GM10266 (cell line): Measurements from ENCODE around the gene TMEM256.

Experiments used
- DNase-seq: peaks from one replicate; pipeline ENCODE4 v3.0.0; 2012; ENCODE audit errors: extremely low spot score
- CTCF ChIP-seq: IDR thresholded peaks from 2 replicates; pipeline ENCODE4 v1.5.1; 2012; ENCODE audit warnings: mild to moderate bottlenecking, low read depth; ENCODE audit not compliant: control insufficient read depth, insufficient read depth; ENCODE audit errors: missing control alignments

TMEM256 gene

GRCh38 chr17:7403043-7403726, 712 bp downstream of the TMEM256 start:
- TF ChIP-seq CTCF = no peak
- DNase-seq = no peak

GRCh38 chr17:7398612-7399011, 5.3 kb downstream of the TMEM256 start:
- DNase-seq = no peak
- no peak for TF ChIP-seq CTCF

GRCh38 chr17:7396147-7396546, 7.8 kb downstream of the TMEM256 start:
- DNase-seq = no peak
- no peak for TF ChIP-seq CTCF

- peak; percentile 98 for DNase-seq
- TF ChIP-seq CTCF = peak; percentile 25
Measured at GRCh38 chr17:7394452-7395191, 9.3 kb downstream of the TMEM256 start, which contains the start of gene PLSCR3. PLSCR3 (minus strand) TSS chr17:7394525; CDS start chr17:7394110, 415 bp downstream.

GRCh38 chr17:7393613-7394451, 10.1 kb downstream of the TMEM256 start:
- TF ChIP-seq CTCF = no peak
- DNase-seq = peak; percentile 74

GRCh38 chr17:7392696-7393612, 10.9 kb downstream of the TMEM256 start:
- DNase-seq = no peak
- no peak for TF ChIP-seq CTCF
